Measurements from ENCODE around the gene UROC1. TPM values are rescaled to one million over a fixed set of nuclear protein-coding genes. Genes with fewer than 3 reads are reported as not detected.

Gene UROC1
- total and polyA plus RNA-seq, 9 of the 15 experiments (the other 6 are each of a cell fraction or from before 2014, with no cell fraction given), result not detected

DNA sequence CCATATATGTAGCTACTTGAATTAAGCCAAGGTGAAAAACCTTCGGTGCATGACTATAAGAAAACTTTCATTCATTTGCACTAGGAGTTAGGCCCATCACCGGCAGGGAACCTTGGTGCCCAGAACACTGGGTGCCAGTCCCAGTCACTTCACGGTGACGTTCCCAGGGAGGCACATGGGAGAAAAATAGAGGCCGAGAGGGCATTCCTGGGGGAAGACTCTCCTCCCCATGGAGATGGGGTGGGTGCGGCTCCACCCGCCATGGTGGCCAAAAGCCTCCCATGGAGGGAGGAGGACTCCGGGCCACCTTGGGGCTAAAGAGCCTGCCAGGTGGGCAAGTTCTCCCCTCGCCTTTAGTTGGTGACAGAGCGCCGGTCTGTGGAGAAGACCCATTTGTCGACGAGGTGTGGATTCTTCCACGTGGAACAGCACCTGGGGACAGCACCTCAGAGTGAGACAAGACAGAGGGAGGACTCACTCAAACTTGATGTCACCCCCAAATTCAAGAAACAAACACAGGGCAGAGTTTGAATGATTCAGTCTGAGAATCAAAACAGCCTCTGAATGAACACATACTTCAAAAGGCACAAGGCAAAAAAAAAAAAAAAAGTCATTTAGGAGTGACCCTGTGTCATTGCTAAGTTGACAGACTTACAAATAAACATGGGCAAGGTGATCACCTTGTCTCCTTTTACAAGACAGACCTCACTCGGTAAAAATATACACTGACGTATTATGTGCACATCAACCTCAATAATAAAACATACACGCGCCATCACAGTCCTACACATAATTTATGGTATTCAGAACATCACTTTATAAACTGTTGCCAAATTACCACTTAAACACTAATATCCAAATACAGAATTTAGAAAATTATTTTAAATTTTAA is 80.5 kb downstream of the UROC1 start:
- H2AFZ ChIP-seq (ENCODE audit: low read depth, low read length), result no peak overlapping the region
- no peaks in the 10 kb centered on the region for H3K27me3 ChIP-seq (ENCODE audit: control insufficient read depth in 2 of 2, insufficient read depth in 2 of 2, low read length in 2 of 2)
- POLR2A ChIA-PET, result no interaction called here
- FAIRE-seq, result no peak
- TF ChIP-seq, protein P1, sequence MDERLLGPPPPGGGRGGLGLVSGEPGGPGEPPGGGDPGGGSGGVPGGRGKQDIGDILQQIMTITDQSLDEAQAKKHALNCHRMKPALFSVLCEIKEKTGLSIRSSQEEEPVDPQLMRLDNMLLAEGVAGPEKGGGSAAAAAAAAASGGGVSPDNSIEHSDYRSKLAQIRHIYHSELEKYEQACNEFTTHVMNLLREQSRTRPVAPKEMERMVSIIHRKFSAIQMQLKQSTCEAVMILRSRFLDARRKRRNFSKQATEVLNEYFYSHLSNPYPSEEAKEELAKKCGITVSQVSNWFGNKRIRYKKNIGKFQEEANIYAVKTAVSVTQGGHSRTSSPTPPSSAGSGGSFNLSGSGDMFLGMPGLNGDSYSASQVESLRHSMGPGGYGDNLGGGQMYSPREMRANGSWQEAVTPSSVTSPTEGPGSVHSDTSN (CRISPR knock-in tag; IDR thresholded peaks at IDR 0.05; ENCODE audit: low read depth), result no peak
- TF ChIP-seq, protein P1 (tag; conservative IDR thresholded peaks at IDR 0.05; ENCODE audit: low read depth), result no peak
- TF ChIP-seq STAG1 (CRISPR knock-in tag; IDR thresholded peaks at IDR 0.05; ENCODE audit: borderline replicate concordance) (no peak), ZNF324 (CRISPR knock-in tag; IDR thresholded peaks at IDR 0.05) (no peak), FOXP1 (CRISPR knock-in tag; IDR thresholded peaks at IDR 0.05) (no peak), STAT5B (CRISPR knock-in tag; IDR thresholded peaks at IDR 0.05) (no peak), NRF1 (conservative IDR thresholded peaks at IDR 0.05 in 1 of 2, IDR thresholded peaks at IDR 0.05 in 1 of 2) (no peak), MCM3 (IDR thresholded peaks at IDR 0.05) (no peak)
- TF ChIP-seq, protein P2, sequence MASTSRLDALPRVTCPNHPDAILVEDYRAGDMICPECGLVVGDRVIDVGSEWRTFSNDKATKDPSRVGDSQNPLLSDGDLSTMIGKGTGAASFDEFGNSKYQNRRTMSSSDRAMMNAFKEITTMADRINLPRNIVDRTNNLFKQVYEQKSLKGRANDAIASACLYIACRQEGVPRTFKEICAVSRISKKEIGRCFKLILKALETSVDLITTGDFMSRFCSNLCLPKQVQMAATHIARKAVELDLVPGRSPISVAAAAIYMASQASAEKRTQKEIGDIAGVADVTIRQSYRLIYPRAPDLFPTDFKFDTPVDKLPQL (IDR thresholded peaks at IDR 0.05; ENCODE audit: extremely low read depth, insufficient read length), result no peak
- TF ChIP-seq, protein P3, sequence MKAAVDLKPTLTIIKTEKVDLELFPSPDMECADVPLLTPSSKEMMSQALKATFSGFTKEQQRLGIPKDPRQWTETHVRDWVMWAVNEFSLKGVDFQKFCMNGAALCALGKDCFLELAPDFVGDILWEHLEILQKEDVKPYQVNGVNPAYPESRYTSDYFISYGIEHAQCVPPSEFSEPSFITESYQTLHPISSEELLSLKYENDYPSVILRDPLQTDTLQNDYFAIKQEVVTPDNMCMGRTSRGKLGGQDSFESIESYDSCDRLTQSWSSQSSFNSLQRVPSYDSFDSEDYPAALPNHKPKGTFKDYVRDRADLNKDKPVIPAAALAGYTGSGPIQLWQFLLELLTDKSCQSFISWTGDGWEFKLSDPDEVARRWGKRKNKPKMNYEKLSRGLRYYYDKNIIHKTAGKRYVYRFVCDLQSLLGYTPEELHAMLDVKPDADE (conservative IDR thresholded peaks at IDR 0.05; ENCODE audit: control insufficient read depth, low read depth, low read length), result no peak
- H3K4me1 ChIP-seq (replicated peaks in 1 of 2; ENCODE audit: control insufficient read depth in 2 of 2, insufficient read depth in 2 of 2, low read length in 2 of 2), result no peaks in the 10 kb centered on the region
- intact Hi-C loops (cut with micrococcal nuclease), result no loop called here
- no peak overlapping the region for H3K27ac ChIP-seq (ENCODE audit: extremely low read depth, low read depth, low read length)
- H3K79me2 ChIP-seq (ENCODE audit: control insufficient read depth, insufficient read depth, low read length), result no peaks in the 10 kb centered on the region
- no peak overlapping the region for H3K9ac ChIP-seq (ENCODE audit: insufficient read depth in 1 of 2, low read depth in 2 of 2, low read length in 2 of 2)
- CTCF ChIA-PET (ENCODE audit: low intra/inter-chr PET ratio), result no interaction called here
- in situ Hi-C loops (cut with MboI), result no loop called here
- peaks cover 7% of the 10 kb centered on the region; the same call in 1 of the 3 replicates for H3K36me3 ChIP-seq (ENCODE audit: control insufficient read depth, insufficient read depth, low read length)
- no peaks in the 10 kb centered on the region for H3K9me1 ChIP-seq (ENCODE audit: control insufficient read depth, insufficient read depth, low read length)
- WGBS (ENCODE audit: insufficient coverage, low coverage, missing lambda C conversion rate), result 92% methylated on average over 10 of the region's 18 CpGs
- no peaks in the 10 kb centered on the region for H4K20me1 ChIP-seq (replicated peaks; ENCODE audit: control insufficient read depth, insufficient read depth, low read length)
- DNase-seq (ENCODE audit: extremely low read depth in 1 of 4, low spot score in 3 of 4), result no peak
- no peak for ATAC-seq
- H3K4me3 ChIP-seq, result no peak overlapping the region
- no TSS peak for BruUV-seq (replicated peaks)
- H3K9me3 ChIP-seq (replicated peaks; ENCODE audit: control insufficient read depth, insufficient read depth, low read depth, low read length), result no peaks in the 10 kb centered on the region
- H3K4me2 ChIP-seq (ENCODE audit: insufficient read depth, low read length), result no peak overlapping the region
